IMR-90 (cell line): ENCODE measurements around the gene JMJD6. TPM values are rescaled to one million over a fixed set of nuclear protein-coding genes. Genes with fewer than 3 reads are reported as not detected.

ENCODE experiments used
- ATAC-seq: fragments of 200-7000 bp; cut with Tn5 transposase; 2 replicates; pipeline ENCODE4 v1.9.1; 2020; ENCODE audit warnings: low read depth, mild to moderate bottlenecking, moderate library complexity
- BruUV-seq: library from RNA; stranded (reverse); fragments of 400-500 nt; replicated peaks from 2 replicates; lab custom pipeline; 2021; lab: Mats Ljungman, UMichigan
- CTCF ChIA-PET: fragments of 300-600 bp; formaldehyde crosslinking; extraction: SDS; loops from one replicate; lab custom pipeline; 2021; ENCODE audit warnings: antibody characterized with exemption; lab: Yijun Ruan, JAX
- POLR2A ChIA-PET: fragments of 300-600 bp; sonication (Branson Sonifier 250); formaldehyde crosslinking; loops from one replicate; lab custom pipeline; 2022; ENCODE audit warnings: antibody characterized with exemption; ENCODE audit not compliant: unreplicated experiment; lab: Charles Lee
- DNase-seq: peaks from one replicate; pipeline ENCODE4 v3.0.0; 2013
- H2AFZ ChIP-seq: replicated peaks from 2 replicates; pipeline ENCODE3; 2013; ENCODE audit warnings: low read length, mild to moderate bottlenecking; ENCODE audit not compliant: poor library complexity
- H2AK5ac ChIP-seq: 2 replicates; pipeline ENCODE4 v1.6.1; 2013; ENCODE audit warnings: low read depth, low read length, inconsistent platforms
- H2AK9ac ChIP-seq: replicated peaks from 2 replicates; pipeline ENCODE3; 2013; ENCODE audit warnings: mild to moderate bottlenecking, low read depth, low read length, moderate library complexity; ENCODE audit not compliant: poor library complexity
- H2BK120ac ChIP-seq: 2 replicates; pipeline ENCODE4 v1.6.1; 2013; ENCODE audit warnings: low read depth, low read length, inconsistent platforms
- H2BK15ac ChIP-seq: 3 replicates; pipeline ENCODE4 v1.6.1; 2013; ENCODE audit warnings: low read depth, low read length, inconsistent platforms
- H2BK20ac ChIP-seq: 2 replicates; pipeline ENCODE4 v1.6.1; 2013; ENCODE audit warnings: low read depth, mild to moderate bottlenecking, inconsistent platforms, low read length, moderate library complexity
- H2BK5ac ChIP-seq: 2 replicates; pipeline ENCODE4 v1.6.1; 2013; ENCODE audit warnings: mild to moderate bottlenecking, low read depth, low read length, inconsistent platforms; ENCODE audit not compliant: poor library complexity, severe bottlenecking
- H3K14ac ChIP-seq: replicated peaks from 2 replicates; pipeline ENCODE4 v1.6.1; 2013; ENCODE audit warnings: low read depth, low read length, inconsistent platforms
- H3K18ac ChIP-seq: 2 replicates; pipeline ENCODE4 v1.6.1; 2013; ENCODE audit warnings: low read depth, low read length, control low read depth
- H3K23ac ChIP-seq: 2 replicates; pipeline ENCODE4 v1.6.1; 2013; ENCODE audit warnings: low read depth, low read length, inconsistent platforms
- H3K27ac ChIP-seq: 2 replicates; pipeline ENCODE4 v1.5.1; 2013; ENCODE audit warnings: mild to moderate bottlenecking, control low read depth, low read length; ENCODE audit not compliant: insufficient read depth
- H3K27me3 ChIP-seq: 2 replicates; pipeline ENCODE4 v1.6.1; 2013; ENCODE audit warnings: low read length; ENCODE audit not compliant: control insufficient read depth, insufficient read depth
- H3K36me3 ChIP-seq: 2 replicates; pipeline ENCODE4 v1.6.1; 2013; ENCODE audit warnings: low read length, mixed read lengths; ENCODE audit not compliant: control insufficient read depth, insufficient read depth
- H3K4ac ChIP-seq: 2 replicates; pipeline ENCODE4 v1.6.1; 2013; ENCODE audit warnings: low read depth, low read length, inconsistent platforms
- H3K4me1 ChIP-seq: 2 replicates; pipeline ENCODE4 v1.6.1; 2013; ENCODE audit warnings: low read length, mixed read lengths; ENCODE audit not compliant: control insufficient read depth, insufficient read depth
- H3K4me2 ChIP-seq: 2 replicates; pipeline ENCODE4 v1.6.1; 2013; ENCODE audit warnings: low read depth, mild to moderate bottlenecking, control low read depth, low read length, moderate library complexity
- H3K4me3 ChIP-seq: 2 replicates; pipeline ENCODE4 v1.5.1; 2013; ENCODE audit warnings: low read depth, mild to moderate bottlenecking, control low read depth, low read length, moderate library complexity; ENCODE audit not compliant: insufficient read depth
- H3K56ac ChIP-seq: 2 replicates; pipeline ENCODE4 v1.6.1; 2013; ENCODE audit warnings: low read length, inconsistent platforms; ENCODE audit not compliant: insufficient read depth; ENCODE audit errors: extremely low read depth
- H3K79me1 ChIP-seq, 2 experiments: 2 replicates each; pipeline ENCODE4 v1.6.1; 2013; ENCODE audit warnings: low read length in 2 of 2, inconsistent platforms in 1 of 2, low read depth in 1 of 2
- H3K9ac ChIP-seq: 2 replicates; pipeline ENCODE4 v1.6.1; 2013; ENCODE audit warnings: low read depth, low read length, control low read depth
- H3K9me1 ChIP-seq: 2 replicates; pipeline ENCODE4 v1.6.1; 2013; ENCODE audit warnings: low read length, inconsistent platforms; ENCODE audit not compliant: insufficient read depth
- H3K9me3 ChIP-seq: 2 replicates; pipeline ENCODE4 v1.6.1; 2013; ENCODE audit warnings: low read length; ENCODE audit not compliant: control insufficient read depth, insufficient read depth
- H4K20me1 ChIP-seq: 2 replicates; pipeline ENCODE4 v1.6.1; 2013; ENCODE audit warnings: low read length, inconsistent platforms; ENCODE audit not compliant: insufficient read depth
- H4K5ac ChIP-seq: 2 replicates; pipeline ENCODE4 v1.6.1; 2013; ENCODE audit warnings: mild to moderate bottlenecking, low read depth, low read length, control low read depth
- H4K8ac ChIP-seq, 2 experiments: 2 replicates each; pipeline ENCODE4 v1.6.1; 2013; ENCODE audit warnings: low read depth in 2 of 2, low read length in 2 of 2, control low read depth in 1 of 2, inconsistent platforms in 1 of 2
- H4K91ac ChIP-seq: 2 replicates; pipeline ENCODE4 v1.6.1; 2013; ENCODE audit warnings: low read depth, low read length, inconsistent platforms; ENCODE audit not compliant: insufficient read depth
- BHLHE40 ChIP-seq: fragments of 150-350 bp; IDR thresholded peaks from 2 replicates; pipeline ENCODE4 v1.6.1; 2016; ENCODE audit warnings: mild to moderate bottlenecking, low read depth, low read length
- CEBPB ChIP-seq: IDR thresholded peaks from 2 replicates; pipeline ENCODE4 v1.6.1; 2012; ENCODE audit warnings: low read depth, low read length, improper control_type of control experiment
- FOS ChIP-seq: fragments of 150-350 bp; IDR thresholded peaks from 2 replicates; pipeline ENCODE4 v1.6.1; 2016; ENCODE audit warnings: low read depth, low read length
- MAZ ChIP-seq: IDR thresholded peaks from 2 replicates; pipeline ENCODE4 v1.6.1; 2012; ENCODE audit warnings: low read depth, mild to moderate bottlenecking, low read length, improper control_type of control experiment, moderate library complexity, borderline replicate concordance
- MXI1 ChIP-seq: IDR thresholded peaks from 2 replicates; pipeline ENCODE4 v1.6.1; 2012; ENCODE audit warnings: low read depth, mild to moderate bottlenecking, low read length, moderate library complexity, borderline replicate concordance
- NFE2L2 ChIP-seq: fragments of 150-350 bp; IDR thresholded peaks from 2 replicates; pipeline ENCODE4 v1.6.1; 2016; ENCODE audit warnings: low read depth, mild to moderate bottlenecking, low read length
- POLR2A ChIP-seq: IDR thresholded peaks from 2 replicates; pipeline ENCODE4 v1.6.1; 2012; ENCODE audit warnings: mild to moderate bottlenecking, low read depth, low read length
- RCOR1 ChIP-seq: IDR thresholded peaks from 2 replicates; pipeline ENCODE4 v1.6.1; 2012; ENCODE audit warnings: mild to moderate bottlenecking, low read length, improper control_type of control experiment; ENCODE audit not compliant: insufficient replicate concordance
- RFX5 ChIP-seq: IDR thresholded peaks from 2 replicates; pipeline ENCODE4 v1.8.0; 2012; ENCODE audit warnings: low read depth, mild to moderate bottlenecking, low read length, moderate library complexity
- SMC3 ChIP-seq: fragments of 150-350 bp; IDR thresholded peaks from 2 replicates; pipeline ENCODE4 v1.6.1; 2016; ENCODE audit warnings: low read depth, mild to moderate bottlenecking, antibody characterized with exemption, low read length, moderate library complexity
- WGBS, 2 experiments: methylation state at CpG; one replicate each; pipeline versions ENCODE4 v1.1.5 to v1.1.7; 2013; ENCODE audit warnings: missing lambda C conversion rate in 2 of 2; ENCODE audit not compliant: insufficient read length in 1 of 2; ENCODE audit errors: extremely low coverage in 2 of 2; 5-methylcytosine and 5-hydroxymethylcytosine counted together
- dilution Hi-C: fragments of 300-500 bp; cut with HindIII; formaldehyde crosslinking; loops from one replicate; pipeline ENCODE4 v1.14.3; 2018; ENCODE audit warnings: low sequenced_read_pairs; ENCODE audit not compliant: unreplicated experiment
- in situ Hi-C: fragments of 300-500 bp; cut with MboI; formaldehyde crosslinking; loops from 3 replicates; pipeline ENCODE4 v1.14.3; 2019; ENCODE audit warnings: low sequenced_read_pairs, inconsistent platforms, mixed read lengths
- intact Hi-C: fragments of 100-400 bp; cut with micrococcal nuclease; formaldehyde crosslinking; loops from 2 replicates; pipeline ENCODE4 v1.10.0; 2022
- polyA plus RNA-seq, 3 experiments: library from polyadenylated mRNA; depleted of rRNA; stranded (reverse); fragments of >200 nt; gene quantifications; 2 replicates each; pipeline ENCODE4 v1.2.3, GENCODE V29; 2012; ENCODE audit warnings: low replicate concordance in 1 of 3
- total RNA-seq: library from RNA; depleted of rRNA; stranded (reverse); fragments of >200 nt; gene quantifications from 2 replicates; pipeline ENCODE4 v1.2.3, GENCODE V29; 2012
- TF ChIP-seq, protein P1 (sequence below): fragments of 150-350 bp; IDR thresholded peaks from 2 replicates; pipeline ENCODE4 v1.6.1; 2016; ENCODE audit warnings: low read depth, mild to moderate bottlenecking, low read length, moderate library complexity, borderline replicate concordance
- TF ChIP-seq, protein P2 (sequence below): conservative IDR thresholded peaks from 2 replicates; pipeline ENCODE4 v1.5.1; 2012; ENCODE audit warnings: mild to moderate bottlenecking, low read depth, low read length, improper control_type of control experiment

The JMJD6 gene
- total and polyA plus RNA-seq, 2 of the 4 experiments (the other 2 are of a cell fraction) = 24.4 to 33.7 TPM

DNA sequence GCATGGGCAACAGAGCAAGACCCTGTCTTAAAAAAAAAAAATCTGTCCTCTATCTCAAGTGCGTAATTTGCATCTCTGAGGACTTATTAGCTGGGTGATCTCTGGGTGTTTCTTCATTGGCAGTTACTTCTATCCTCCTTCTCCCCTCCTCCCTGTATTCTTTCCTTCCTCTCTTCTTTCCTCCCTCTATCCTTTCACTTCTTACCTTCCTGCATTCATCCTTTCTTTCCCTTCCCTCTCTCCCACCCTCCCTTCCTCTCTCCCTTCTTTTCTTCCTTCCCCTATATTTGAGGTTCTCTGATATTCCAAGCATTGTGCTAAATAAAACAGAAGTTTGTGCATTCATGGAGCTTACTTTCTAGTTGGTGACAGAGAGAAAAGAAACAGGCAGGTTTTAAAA is 22.3 kb upstream of the JMJD6 start:
- Histone ChIP-seq H2BK20ac (no peak overlapping the region), H4K20me1 (no peaks in the 10 kb centered on the region), H3K27me3 (no peaks in the 10 kb centered on the region), H2AK9ac (no peak overlapping the region), H3K9me1 (peaks cover 4% of the 10 kb centered on the region), H3K27ac (no peak overlapping the region), H3K79me1 (0 out of 4 replicates have a peak, but pooled peaks cover 3% of the 10 kb centered on the region in 2 experiments), H4K5ac (no peak overlapping the region), H3K18ac (no peak overlapping the region), H4K8ac (no peak overlapping the region), H3K4me2 (no peak overlapping the region), H2BK5ac (no peak overlapping the region), H2AK5ac (no peak overlapping the region), H2BK15ac (no peak overlapping the region), H4K91ac (no peak overlapping the region), H3K4ac (no peak overlapping the region), H2AFZ (no peak overlapping the region), H2BK120ac (no peak overlapping the region), H3K4me1 (no peaks in the 10 kb centered on the region), H3K9me3 (no peaks in the 10 kb centered on the region; the same call in 1 of the 2 replicates), H3K14ac (no peak overlapping the region), H3K23ac (no peak overlapping the region), H3K4me3 (no peak overlapping the region), H3K36me3 (peaks cover 27% of the 10 kb centered on the region), H3K56ac (no peak overlapping the region), H3K9ac (no peak overlapping the region)
- DNase-seq (no peak), ATAC-seq (no peak)
- ChIA-PET POLR2A (no interaction called here), CTCF (interaction anchor here (0.6 kb wide), 1 partner anchor 9 kb away, joined by 3 read pairs; no protein-coding TSS in a partner anchor)
- intact Hi-C loops = no loop called here
- BruUV-seq = no TSS peak
- dilution Hi-C loops = no loop called here
- TF ChIP-seq MXI1 = no peak
- TF ChIP-seq CEBPB = no peak
- no peak for TF ChIP-seq MAZ
- TF ChIP-seq, protein P1, sequence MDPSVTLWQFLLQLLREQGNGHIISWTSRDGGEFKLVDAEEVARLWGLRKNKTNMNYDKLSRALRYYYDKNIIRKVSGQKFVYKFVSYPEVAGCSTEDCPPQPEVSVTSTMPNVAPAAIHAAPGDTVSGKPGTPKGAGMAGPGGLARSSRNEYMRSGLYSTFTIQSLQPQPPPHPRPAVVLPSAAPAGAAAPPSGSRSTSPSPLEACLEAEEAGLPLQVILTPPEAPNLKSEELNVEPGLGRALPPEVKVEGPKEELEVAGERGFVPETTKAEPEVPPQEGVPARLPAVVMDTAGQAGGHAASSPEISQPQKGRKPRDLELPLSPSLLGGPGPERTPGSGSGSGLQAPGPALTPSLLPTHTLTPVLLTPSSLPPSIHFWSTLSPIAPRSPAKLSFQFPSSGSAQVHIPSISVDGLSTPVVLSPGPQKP = no peak
- TF ChIP-seq NFE2L2 = no peak
- TF ChIP-seq FOS = no peak
- TF ChIP-seq POLR2A = no peak
- TF ChIP-seq, protein P2, sequence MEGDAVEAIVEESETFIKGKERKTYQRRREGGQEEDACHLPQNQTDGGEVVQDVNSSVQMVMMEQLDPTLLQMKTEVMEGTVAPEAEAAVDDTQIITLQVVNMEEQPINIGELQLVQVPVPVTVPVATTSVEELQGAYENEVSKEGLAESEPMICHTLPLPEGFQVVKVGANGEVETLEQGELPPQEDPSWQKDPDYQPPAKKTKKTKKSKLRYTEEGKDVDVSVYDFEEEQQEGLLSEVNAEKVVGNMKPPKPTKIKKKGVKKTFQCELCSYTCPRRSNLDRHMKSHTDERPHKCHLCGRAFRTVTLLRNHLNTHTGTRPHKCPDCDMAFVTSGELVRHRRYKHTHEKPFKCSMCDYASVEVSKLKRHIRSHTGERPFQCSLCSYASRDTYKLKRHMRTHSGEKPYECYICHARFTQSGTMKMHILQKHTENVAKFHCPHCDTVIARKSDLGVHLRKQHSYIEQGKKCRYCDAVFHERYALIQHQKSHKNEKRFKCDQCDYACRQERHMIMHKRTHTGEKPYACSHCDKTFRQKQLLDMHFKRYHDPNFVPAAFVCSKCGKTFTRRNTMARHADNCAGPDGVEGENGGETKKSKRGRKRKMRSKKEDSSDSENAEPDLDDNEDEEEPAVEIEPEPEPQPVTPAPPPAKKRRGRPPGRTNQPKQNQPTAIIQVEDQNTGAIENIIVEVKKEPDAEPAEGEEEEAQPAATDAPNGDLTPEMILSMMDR = no peak
- TF ChIP-seq BHLHE40 = no peak
- no peak for TF ChIP-seq SMC3
- no peak for TF ChIP-seq RCOR1
- TF ChIP-seq RFX5 = no peak
- in situ Hi-C loops = no loop called here
- WGBS, 2 experiments = no CpG with 5 or more reads among the region's 1 CpG
